GM19035 (cell line): ENCODE data around the gene FRMPD4.

Source experiments
- ATAC-seq: cut with Tn5 transposase; IDR thresholded peaks from one replicate; pipeline ENCODE4 v1.9.1; 2021; ENCODE audit not compliant: unreplicated experiment

Gene FRMPD4

GRCh38 chrX:12292996-12293765 is 154.9 kb downstream of the FRMPD4 start:
- ATAC-seq: no peak

GRCh38 chrX:12297353-12297752 is 159.1 kb downstream of the FRMPD4 start:
- no peak for ATAC-seq

- no peak for ATAC-seq
These were observed 163.0 kb downstream of the FRMPD4 start for GRCh38 chrX:12301288-12301687.

GRCh38 chrX:12304261-12304660 is 166.0 kb downstream of the FRMPD4 start:
- no peak for ATAC-seq

- no peak for ATAC-seq
These were observed 169.7 kb downstream of the FRMPD4 start for GRCh38 chrX:12307961-12308360.

GRCh38 chrX:12308420-12308819 is 170.1 kb downstream of the FRMPD4 start:
- ATAC-seq: no peak

- ATAC-seq: no peak
These were observed 170.9 kb downstream of the FRMPD4 start for GRCh38 chrX:12309040-12309743.

GRCh38 chrX:12309744-12310076 is 171.4 kb downstream of the FRMPD4 start:
- ATAC-seq: no peak

- no peak for ATAC-seq
These were observed 176.4 kb downstream of the FRMPD4 start for GRCh38 chrX:12314651-12315050.

GRCh38 chrX:12315526-12315925 is 177.3 kb downstream of the FRMPD4 start:
- ATAC-seq: no peak

GRCh38 chrX:12319003-12319519 is 180.8 kb downstream of the FRMPD4 start:
- ATAC-seq: no peak

- ATAC-seq: no peak
These were observed 181.7 kb downstream of the FRMPD4 start for GRCh38 chrX:12319992-12320391.

- no peak for ATAC-seq
These were observed 183.8 kb downstream of the FRMPD4 start for GRCh38 chrX:12322031-12322430.

- no peak for ATAC-seq
These were observed 186.9 kb downstream of the FRMPD4 start for GRCh38 chrX:12325171-12325570.

- no peak for ATAC-seq
These were observed 189.6 kb downstream of the FRMPD4 start for GRCh38 chrX:12327836-12328235.

GRCh38 chrX:12329476-12329875 is 191.2 kb downstream of the FRMPD4 start:
- no peak for ATAC-seq

GRCh38 chrX:12330841-12331240 is 192.6 kb downstream of the FRMPD4 start:
- no peak for ATAC-seq

GRCh38 chrX:12332786-12333347 is 194.6 kb downstream of the FRMPD4 start:
- no peak for ATAC-seq

GRCh38 chrX:12339921-12340320 is 201.6 kb downstream of the FRMPD4 start:
- no peak for ATAC-seq

- ATAC-seq: no peak
These were observed 206.7 kb downstream of the FRMPD4 start for GRCh38 chrX:12344954-12345353.

GRCh38 chrX:12349201-12349600 is 210.9 kb downstream of the FRMPD4 start:
- ATAC-seq: no peak

- ATAC-seq: no peak
These were observed 214.6 kb downstream of the FRMPD4 start for GRCh38 chrX:12352922-12353321.
